Tongue (tissue), 2 donors: Measurements from ENCODE around the gene CDH23. TPM values are rescaled to one million over a fixed set of nuclear protein-coding genes. Genes with fewer than 3 reads are reported as not detected.

Experiments used
- DNase-seq: peaks from one replicate; pipeline ENCODE4 v3.0.0-alpha.2; 2015
- total RNA-seq: library from RNA; depleted of rRNA; stranded (reverse); fragments of >200 nt; gene quantifications from one replicate; pipeline ENCODE4 v1.2.3, GENCODE V29; 2014

CDH23 gene
- total RNA-seq, 1 donor from 2014 or later: 12.2 TPM

GRCh38 chr10:71693377-71693776 lies 296.7 kb downstream of the CDH23 start:
- no peak for DNase-seq

- no peak for DNase-seq
Observed at GRCh38 chr10:71694039-71694501, 297.4 kb downstream of the CDH23 start.

- no peak for DNase-seq
Observed at GRCh38 chr10:71694567-71694968, 297.8 kb downstream of the CDH23 start.

- DNase-seq: no peak
Observed at GRCh38 chr10:71695502-71696476, 299.1 kb downstream of the CDH23 start.

DNA sequence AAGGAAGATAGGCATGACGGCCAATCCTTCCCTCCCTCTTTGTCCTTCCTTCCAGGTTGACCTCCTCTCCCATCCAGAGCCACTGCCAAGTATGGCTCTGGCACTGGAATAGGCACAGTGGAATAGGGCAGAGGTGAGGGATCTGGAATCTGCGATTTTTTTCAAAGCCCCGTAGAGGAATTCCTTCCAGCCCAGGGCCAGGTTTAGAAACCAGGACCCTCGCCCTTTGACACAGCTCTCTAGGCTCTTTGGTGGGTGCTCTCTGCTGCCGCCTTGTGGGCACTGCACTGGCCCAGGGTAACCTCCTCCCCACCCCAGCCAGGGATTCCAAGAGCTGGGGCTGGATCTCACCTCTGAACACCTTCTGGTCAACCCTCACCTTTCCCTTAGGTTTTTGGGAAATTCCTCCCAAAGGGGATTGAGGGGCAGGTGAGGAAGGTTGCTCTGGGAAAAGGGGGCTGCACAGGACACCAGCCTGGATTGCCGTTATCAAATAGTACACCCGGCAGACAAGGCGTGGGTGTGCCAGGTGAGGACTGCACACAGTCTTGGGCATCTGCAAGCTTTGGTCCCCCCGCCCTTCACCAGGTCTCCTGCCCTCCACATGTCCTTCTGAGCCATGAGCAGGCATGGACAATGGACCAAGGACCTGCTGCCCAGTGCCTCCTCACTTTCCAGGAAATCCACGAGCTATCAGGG lies 300.1 kb downstream of the CDH23 start:
- DNase-seq: peak; percentile 63

DNA sequence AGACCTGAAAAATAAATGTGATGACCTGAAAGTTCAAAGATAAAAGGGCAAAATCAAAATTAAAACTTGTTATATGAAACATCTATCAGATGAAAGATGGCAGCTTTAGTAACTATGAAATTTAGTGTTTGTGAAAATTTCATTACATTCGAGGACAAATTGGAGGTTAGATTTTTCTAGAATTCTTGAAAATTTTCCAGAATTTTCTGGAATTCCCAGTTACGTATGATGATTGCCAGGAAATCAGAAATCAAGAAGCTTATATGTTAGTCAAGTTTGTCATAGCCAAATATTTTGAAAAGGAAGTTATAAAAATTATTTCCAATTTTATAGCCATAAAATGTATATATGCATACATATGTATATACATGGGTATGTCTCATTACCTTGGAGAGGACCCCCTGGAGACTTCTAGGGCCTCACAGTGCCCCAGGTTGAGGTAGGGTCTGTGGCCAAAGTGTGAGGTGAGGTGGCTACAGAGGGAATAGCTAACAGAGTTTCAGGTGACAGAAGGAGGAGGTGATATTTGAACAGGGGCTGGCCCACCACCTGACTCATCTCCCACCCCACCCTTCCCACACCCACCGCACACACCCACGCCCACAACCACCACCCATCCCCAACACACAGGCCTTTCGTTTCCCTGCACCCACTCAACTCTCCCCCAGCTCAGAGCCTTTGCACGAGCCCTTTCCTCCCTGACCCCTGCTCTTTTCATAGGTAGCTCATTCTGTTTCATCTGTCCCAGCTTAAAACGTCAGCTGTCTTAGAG lies 301.4 kb downstream of the CDH23 start:
- DNase-seq: no peak

DNA sequence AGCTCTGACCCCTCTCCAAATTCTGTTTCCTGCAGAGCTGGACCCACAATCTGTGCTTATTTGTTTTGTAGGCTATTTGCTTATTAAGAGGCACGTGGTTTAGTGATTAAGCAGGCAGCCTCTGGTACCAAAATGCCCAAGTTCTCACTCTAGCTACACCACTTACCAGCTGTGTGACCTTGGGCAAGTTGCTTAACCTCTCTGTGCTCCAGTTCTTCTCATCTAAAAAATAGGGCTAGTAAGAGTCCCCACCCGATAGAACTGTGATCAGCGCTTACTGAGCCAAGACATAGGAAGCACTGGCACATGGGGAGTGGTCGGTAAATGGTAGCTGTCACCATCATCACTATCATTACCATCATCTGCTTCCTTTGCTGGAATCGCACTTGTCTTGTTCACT lies 302.0 kb downstream of the CDH23 start:
- DNase-seq: no peak

DNA sequence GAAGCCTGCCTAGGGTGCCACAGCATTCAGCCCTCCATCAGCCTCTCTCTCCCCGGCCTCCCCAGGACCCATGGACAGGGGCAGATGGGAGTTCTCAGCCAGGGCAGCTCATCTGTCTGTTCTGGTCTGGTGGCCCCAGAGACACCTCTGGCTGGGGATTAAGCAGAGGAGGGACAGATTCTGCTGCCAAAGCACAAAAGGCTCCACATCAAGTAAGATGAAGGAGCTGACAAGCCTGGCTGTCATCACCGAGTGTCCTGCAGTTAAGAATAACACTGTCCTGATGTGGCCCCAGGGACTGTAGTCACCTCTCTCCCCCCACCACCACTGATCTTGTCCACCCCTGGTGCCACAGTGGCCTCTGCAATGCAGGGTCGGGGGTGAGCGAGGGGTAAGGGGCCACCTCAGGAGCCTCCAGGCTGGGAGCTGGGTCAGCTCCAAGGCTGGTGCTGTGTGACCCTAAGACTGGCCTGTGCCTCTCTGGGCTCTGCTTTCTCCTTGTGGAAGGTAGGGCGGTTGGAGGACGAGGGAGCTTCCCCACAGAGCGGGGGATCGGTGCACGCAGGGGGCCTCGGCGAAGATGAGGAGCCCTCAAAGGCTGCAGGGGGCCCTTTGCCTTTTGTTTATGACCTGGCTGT lies 304.1 kb downstream of the CDH23 start:
- no peak for DNase-seq

DNA sequence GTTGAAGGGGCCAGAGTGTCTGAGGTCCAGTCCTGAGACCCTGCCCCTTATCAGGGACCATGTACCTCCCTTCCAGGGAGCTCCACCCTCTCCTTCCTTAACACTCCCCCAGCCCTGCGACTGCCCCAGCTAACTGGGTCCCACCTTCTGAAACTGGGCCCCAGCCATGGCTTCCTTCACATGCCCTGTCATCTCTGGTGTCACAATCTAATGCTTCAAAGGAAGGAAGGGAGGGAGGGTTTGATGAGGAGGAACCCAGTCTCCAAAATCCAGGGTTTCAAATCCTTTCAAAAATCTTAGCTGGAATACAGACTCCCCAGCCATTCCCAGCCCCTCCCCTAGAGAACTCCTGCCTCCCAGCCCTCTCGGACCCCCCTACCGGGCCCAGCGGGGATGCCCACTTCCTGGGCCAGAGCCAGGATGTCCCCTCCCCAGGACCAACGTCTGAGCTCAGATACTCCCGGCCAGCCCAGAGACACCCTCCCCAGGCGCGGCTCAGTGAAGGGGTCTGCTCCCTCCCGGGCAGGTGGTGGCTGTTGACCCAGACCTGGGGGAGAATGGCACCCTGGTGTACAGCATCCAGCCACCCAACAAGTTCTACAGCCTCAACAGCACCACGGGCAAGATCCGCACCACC lies 304.9 kb downstream of the CDH23 start:
- no peak for DNase-seq

- no peak for DNase-seq
Observed at GRCh38 chr10:71703577-71703976, 306.9 kb downstream of the CDH23 start.

- DNase-seq: no peak
Observed at GRCh38 chr10:71704816-71705215, 308.1 kb downstream of the CDH23 start.

GRCh38 chr10:71705582-71705981 lies 308.9 kb downstream of the CDH23 start:
- DNase-seq: no peak

GRCh38 chr10:71706216-71707121 lies 309.7 kb downstream of the CDH23 start:
- DNase-seq: no peak

GRCh38 chr10:71707240-71707789 lies 310.6 kb downstream of the CDH23 start:
- DNase-seq: no peak

GRCh38 chr10:71708301-71708703 lies 311.6 kb downstream of the CDH23 start:
- DNase-seq: peak; percentile 77

DNA sequence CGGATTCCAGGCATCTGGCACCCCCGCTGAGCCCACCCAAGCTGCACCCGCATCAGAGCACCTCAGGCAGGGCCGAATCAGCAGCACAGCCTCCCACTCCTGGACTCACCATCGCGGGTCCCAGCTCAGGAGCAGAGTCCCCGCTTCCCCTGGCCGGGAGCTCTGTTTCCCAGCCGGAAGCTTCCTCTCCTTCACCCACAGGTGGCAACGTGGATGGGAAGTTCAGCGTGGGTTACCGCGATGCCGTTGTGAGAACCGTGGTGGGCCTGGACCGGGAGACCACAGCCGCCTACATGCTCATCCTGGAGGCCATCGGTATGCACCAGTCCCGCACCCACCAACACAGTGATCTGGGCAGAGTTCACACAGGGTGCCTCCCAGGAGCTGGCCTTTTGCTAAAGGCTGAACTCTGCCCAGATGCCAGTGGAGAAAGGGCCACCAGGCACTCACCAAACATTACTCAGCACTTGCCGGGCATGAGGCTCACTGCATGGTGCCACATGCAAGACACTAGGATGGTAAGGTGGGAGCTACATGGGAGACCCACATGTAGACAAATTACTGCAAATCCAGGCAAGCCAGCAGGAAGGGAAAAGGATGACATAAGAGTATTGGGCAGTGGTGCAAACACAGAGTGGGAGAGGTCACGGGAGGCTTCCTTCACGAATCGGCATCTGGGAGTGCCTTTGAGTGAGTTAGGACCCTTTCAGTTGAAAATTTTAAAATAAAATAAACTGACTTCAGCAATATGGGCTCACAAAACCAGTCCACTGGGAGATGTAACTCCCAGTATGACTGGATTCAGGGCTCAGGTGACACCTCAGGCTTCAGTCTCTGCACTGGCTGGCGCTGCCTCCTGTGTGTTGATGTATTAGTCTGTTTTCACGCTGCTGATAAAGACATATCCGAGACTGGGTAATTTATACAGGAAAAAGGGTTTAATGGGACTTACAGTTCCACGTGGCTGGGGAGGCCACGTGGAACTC lies 312.5 kb downstream of the CDH23 start:
- DNase-seq: no peak

GRCh38 chr10:71710519-71710918 lies 313.8 kb downstream of the CDH23 start:
- no peak for DNase-seq

DNA sequence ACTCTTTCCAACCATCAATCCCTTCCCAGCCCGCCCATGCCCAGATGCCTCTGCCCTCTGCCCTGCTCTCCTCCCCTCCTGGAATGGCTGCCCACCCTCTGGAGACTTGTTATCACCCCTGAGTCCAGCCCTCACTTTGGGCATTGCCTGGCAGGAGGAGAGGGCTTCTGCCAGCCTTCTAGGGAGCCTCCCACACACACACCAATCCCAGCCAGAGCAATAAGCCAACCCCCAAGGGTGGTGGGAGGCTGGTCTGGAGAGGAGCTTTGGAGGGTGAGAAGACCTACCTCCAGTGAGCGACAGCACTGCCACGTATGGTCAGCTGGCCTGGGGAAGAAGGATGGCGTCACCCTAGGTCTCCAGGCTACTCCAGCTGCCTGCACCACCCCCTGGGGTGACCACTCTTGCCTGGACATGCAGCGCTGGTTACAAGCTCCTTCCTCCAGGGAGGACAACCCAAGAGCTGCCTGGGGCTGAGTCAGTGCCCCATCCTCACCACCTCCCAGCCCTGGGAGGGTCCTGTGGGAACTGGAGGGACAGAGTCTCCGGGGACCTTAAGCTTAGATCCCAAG lies 314.4 kb downstream of the CDH23 start:
- DNase-seq: no peak
